ENCODE results near the gene ARHGAP12. TPM values are rescaled to one million over a fixed set of nuclear protein-coding genes. Genes with fewer than 3 reads are reported as not detected.

ARHGAP12 gene
- polyA plus RNA-seq, 1 donor: 24.3 TPM

DNA sequence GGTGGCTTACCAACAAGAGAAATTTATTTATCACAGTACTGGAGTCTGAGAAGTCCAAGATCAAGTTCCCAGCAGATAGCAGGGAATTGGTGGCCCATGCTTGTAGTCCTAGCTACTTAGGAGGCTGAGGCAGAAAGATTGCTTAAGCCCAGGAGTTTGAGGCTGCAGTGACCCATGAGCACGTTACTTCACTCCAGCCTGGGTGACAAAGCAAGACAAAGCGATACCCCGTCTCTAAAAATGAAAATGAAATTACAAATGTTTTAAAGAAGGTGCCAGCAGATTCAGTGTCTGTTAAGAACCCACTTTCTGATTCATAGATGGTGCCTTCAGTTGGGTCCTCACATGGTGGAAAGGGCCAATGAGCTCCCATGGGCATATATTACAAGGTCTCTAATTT is 20.6 kb upstream of the ARHGAP12 start:
- DNase-seq (ENCODE audit: low read depth): no peak

DNA sequence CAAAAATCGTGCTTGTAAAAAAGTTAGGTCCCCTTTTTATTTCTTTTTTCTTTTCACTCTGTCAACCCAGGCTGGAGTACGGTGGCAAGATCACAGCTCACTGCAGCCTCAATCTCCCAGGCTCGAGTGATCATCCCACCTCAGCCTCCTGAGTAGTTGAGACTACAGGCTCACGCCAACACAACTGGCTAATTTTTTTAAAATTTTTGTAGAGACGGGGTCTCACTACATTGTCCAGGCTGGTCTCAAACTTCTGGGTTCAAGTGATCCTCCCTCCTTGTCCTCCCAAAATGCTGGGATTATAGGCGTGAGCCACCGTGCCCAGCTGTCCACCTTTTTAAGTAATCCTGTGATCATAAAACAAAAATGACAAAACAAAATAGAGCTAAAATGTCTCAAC is 19.4 kb upstream of the ARHGAP12 start:
- no peak for DNase-seq (ENCODE audit: low read depth)

DNA sequence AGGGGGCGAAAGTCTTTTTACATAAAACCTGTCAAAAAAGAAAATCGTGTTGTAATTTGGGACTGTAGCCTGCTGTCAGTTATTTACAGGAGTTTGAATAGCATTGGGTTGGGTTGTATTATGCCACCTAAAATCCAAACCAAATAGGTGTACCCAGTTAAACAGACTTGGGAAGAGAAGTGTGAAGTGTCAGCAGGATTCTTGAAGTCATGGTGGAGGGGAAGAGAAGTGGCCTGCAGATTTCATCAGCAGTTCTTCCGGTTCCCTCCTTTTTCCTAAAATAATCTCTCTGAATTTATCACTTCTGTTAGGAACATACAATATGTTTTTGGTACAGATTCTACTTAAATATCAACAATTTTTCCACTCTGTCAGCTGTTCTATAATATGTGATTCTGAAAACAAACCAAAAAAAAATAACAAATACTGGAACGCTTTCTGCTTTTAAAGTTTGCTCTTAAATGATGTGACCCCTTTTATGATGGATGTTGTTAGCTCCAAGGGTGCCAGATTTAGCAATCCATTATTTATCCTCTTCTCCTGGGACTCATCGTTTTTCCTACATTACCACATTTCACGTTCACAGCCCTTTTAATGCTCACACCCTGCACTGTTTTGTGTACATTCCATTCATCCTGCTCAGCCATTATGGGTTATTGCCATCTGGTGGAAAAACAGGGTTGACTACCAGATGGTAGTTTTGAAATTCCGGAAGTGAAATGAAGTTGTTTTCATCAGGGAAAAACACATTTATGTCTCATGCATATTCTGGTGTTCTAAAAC is 18.7 kb upstream of the ARHGAP12 start:
- no peak for DNase-seq (ENCODE audit: low read depth)

DNA sequence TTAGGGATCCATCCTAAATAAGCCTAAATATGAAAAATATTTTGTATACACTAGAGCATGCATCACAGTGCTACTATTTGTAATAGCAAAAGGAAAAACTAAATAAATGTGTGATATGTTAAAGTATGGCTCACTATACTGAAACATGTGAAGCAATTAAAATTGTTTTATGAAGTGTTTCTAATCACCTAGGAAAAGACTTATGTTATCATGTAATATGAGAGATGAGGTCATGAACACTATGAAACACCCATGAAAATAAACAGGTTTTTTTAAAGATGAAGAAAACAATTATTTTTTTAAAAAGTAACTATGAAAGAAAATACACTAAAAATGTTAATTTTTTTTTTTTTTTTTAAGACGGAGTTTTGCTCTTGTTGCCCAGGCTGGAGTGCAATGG is 16.8 kb upstream of the ARHGAP12 start:
- DNase-seq (ENCODE audit: low read depth): no peak

DNA sequence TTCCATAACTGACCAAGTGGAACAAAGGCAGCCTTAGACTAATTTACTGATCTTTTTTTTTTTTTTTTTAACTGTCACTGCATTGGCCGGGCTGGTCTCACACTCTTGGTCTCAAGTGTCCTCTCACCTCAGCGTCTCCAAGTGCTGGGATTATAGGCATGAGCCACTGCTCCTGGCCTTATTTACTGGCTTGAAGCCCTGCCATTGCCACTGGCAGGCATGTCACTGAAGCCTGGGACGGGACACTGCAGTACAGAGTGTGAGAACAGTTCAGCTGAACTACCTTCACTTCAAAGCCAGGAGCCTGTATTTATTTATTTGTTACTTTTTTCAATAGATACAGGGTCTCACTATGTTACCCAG is 15.4 kb upstream of the ARHGAP12 start:
- no peak for DNase-seq (ENCODE audit: low read depth)

DNA sequence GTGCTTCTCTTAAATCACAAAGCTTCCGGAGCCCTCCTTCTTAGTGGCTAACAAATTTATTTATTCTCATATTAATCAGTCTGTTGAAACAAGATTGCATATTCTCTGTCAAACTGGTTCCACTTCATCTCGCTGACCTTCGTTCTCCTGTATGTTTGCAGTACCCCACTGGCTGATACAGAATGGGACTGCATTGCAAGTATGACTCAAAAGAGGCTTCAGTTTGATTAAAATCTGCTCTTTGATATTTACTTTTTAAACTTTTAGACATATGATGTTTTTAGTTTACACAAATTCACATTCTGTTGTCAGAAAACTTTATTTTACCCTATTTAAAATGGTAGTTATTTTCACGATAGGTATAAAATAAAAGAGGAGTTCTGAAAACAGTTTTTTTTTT is 14.3 kb upstream of the ARHGAP12 start:
- no peak for DNase-seq (ENCODE audit: low read depth)

DNA sequence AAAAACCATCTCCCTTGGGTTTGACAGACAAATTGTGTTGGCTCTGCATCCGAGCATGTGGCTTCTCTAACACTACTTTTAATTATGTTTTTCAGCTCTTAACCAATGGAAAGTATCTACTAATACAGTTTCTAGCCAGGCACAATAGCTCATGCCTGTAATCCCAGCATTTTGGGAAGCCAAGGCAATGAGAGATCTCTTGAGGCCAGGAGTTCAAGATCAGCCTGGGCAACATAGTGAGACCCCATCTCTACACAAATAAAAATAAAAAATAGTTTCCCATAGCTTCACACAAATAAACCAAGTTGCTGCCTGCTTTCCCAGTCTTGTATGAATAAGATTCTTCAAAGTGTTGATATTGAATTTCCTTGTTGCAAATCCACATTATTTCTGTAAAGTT is 13.8 kb upstream of the ARHGAP12 start:
- no peak for DNase-seq (ENCODE audit: low read depth)

DNA sequence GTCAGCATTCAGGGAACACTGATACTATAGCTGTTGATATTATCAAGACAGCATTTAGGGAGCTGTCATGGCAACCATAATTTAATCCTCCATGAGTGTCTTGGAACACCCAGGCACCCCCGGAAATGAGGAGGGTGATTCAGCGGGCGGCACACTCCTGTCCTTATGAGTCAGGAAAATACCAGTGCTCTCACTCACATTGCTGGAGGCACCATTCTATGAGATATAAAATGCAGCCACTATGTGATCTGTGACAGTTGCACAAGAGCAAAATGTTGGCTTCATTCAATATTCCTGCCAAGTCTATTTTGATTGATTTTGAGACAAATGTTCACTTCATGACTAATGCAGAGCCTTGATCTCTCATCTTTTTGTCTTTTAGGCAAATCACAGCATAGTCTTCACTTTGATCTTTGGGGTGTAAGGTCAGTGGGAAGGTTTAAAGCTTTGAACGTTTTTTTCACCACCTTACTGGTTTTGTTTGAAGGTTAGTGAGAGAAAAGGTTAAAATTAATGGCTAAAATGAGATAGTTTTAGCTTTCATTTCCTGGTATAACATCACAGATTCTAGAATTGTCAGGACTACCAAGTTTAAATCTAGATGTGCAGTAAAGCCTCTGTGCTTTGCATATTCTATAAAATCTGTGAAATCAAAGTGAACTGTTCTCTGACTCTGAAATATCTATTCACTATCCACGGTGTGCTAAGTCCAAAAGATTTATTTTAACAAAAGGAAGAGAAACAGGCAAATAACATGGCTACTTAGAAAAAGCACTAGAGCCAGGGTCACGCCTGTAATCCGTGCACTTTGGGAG is 12.4 kb upstream of the ARHGAP12 start:
- DNase-seq (ENCODE audit: low read depth): no peak

DNA sequence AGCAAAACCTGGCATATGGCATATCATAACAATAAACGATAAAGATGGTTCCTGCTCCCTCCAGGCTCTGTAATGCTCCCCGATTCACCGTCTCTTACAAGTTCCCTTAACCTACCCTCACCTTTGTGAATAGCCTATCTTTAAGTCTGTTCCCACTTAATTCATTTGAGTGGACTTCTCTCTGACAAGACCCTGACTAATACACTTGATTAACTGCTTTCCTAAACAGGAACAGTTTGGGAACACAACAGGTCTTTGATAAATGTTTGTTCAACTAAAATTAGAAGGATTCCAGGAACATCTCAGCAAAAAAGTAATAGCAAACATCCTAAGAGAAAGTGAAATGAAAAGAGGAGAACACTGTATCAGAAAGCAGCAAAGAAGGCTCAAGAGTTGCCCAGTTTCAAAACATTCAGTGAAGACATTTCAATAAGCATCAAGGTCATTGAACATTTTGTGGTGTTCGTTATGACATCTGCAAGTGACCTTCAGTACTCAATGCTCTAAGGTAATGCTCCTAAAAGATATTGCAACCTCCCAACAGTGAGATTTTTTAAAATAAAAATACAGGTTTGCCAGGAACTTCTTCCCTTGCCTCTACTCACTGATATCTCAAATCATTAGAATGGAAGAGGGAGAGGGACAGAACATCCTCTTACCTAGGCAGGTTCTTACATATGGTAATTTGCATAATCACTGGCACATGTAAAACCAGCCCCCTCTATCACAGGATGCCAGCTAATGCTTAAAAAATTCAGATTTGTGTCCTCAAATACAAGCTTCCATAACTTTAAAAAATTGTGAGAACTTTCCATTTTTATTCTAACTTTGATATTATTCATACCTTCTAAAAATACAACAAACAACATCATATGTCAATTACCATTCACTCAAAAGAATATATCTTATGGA is 11.4 kb upstream of the ARHGAP12 start:
- DNase-seq (ENCODE audit: low read depth): no peak

DNA sequence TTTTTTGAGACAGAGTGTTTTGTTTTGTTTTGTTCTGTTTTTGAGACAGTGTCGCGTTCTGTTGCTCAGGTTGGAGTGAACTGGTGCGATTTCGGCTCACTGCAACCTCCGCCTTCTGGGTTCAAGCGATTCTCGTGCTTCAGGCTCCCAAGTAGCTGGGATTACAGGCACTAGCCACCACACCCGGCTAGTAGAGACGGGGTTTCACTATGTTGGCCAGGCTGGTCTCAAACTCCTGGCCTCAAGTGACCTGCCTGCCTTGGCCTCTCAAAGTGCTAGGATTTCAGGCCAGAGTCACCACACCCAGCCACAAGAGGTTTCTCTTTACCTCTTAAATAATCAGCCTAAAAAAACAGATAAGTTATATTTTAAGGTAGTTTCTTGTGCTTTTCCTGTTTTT is 8.7 kb upstream of the ARHGAP12 start:
- no peak for DNase-seq (ENCODE audit: low read depth)

DNA sequence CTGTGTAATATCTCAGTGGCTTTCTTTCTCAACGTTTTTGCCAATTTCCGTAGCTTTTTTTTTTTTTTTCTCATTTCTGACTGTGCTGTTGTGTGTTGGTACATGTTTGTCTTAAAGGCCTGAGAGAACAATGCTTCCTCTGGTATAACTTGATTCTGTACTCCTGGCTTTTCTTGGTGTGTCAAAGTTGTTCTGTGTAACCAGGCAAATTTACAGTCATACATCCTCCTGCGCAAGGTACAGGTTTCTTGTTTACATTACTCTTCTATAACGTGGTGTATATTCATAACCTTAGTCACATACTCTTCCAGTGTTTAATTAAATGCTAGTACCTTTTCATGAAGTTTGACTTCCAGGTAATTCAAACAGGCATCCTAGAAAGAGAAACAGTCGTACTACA is 8.3 kb upstream of the ARHGAP12 start:
- no peak for DNase-seq (ENCODE audit: low read depth)

DNA sequence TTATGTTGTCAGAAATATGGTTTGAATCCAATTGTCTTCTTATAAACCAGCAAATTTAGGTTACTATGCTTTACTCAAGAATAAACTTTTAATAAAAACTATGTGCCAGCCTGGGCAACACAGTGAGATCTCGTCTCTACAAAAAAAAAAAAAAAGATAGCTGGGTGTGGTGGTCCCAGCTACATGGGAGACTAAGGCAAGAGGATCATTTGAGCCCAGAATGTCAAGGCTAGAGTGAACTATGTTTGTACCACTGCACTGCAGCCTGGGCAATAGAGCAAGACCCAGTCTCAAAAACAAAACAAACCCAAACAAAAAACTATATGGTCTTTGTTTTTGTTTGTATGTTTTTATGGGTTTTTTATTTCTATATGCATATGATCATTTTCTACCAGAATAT is 7.5 kb upstream of the ARHGAP12 start:
- DNase-seq (ENCODE audit: low read depth): no peak

DNA sequence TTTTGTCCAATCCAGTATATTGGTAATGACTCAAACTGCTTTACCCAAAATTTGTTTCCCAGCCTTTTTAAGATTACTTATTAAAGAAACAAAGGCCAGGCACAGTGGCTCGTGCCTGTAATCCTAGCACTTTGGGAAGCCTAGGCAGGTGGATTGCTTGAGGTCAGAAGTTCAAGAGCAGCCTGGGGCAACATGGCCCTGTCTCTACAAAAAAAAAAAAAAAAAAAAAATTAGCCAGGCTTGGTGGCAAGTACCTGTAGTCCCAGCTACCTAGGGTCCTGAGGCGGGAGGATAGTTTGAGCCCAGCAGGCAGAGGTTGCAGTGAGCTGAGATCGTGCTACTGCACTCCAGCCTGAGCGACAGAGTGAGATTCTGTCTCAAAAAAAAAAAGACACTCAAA is 7.0 kb upstream of the ARHGAP12 start:
- DNase-seq (ENCODE audit: low read depth): no peak

DNA sequence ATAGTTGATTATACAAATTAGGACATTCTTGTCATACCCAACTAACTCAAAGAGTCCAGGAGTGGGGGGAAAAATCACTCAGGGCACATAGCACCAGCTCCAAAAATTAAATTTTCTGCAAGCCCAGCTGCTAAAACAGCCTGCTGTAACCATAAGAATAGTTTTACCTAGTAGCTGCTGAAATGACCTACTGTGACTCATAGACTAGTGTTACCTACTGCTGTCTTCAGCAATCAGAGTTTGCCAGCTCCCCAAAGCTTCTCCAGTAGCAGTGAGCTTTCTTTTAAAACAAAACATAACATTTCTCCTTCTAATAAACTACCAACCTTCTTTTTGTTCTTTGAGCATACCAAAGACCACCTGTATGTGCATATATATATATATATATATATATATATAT is 4.2 kb upstream of the ARHGAP12 start:
- DNase-seq (ENCODE audit: low read depth): no peak

DNA sequence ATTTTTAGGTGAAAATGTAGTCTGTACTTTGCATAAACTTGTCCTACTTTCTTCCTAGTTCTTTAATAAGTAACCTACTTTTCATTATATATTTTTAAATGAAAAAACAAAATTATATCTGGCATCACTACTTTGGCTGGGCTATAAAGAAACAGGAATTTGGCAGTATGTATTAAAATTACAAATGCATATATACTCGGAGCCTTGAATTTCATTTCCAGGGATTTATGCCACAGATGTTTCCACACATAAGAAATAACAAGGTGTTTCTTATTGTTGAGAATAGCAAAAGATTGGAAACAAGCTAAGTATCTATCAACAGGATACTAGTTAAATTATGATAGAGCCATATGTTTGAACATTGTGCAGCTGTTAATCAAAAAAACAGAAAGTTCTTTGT is 2.2 kb upstream of the ARHGAP12 start:
- no peak for DNase-seq (ENCODE audit: low read depth)

DNA sequence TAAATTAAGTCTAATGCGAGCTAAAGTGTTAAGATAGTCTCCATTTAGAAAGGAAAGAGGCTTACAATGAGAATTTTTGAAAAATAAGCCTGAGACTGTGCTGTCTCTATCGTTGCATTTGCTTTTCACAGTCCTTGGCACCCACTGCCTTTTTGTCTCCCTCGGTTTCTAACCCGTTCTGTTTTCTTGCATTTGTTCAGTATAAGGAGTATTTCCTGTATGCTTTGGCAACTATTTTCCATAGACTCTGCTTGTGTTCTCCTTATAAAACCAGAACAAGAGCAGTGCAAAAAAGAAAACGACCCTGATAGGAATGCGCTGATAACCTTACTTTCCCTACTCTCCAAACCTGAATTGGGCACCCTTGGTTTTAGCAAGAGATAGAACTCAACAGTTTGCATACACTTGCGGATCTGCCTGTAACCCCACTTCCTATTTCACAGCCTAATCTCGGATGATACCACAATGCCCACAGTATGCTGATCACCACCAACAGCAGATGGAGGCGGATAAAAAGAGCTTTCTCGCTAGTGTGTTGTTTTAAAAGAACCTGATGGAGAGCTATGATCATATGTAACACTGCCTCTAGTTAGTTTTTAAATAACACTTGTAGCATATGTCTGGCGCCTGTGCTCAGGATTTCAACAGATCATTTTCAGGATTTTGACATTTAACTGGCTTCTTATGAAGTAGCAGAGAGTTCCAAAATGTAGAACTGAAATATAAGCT is 1.6 kb upstream of the ARHGAP12 start:
- DNase-seq (ENCODE audit: low read depth): no peak

DNA sequence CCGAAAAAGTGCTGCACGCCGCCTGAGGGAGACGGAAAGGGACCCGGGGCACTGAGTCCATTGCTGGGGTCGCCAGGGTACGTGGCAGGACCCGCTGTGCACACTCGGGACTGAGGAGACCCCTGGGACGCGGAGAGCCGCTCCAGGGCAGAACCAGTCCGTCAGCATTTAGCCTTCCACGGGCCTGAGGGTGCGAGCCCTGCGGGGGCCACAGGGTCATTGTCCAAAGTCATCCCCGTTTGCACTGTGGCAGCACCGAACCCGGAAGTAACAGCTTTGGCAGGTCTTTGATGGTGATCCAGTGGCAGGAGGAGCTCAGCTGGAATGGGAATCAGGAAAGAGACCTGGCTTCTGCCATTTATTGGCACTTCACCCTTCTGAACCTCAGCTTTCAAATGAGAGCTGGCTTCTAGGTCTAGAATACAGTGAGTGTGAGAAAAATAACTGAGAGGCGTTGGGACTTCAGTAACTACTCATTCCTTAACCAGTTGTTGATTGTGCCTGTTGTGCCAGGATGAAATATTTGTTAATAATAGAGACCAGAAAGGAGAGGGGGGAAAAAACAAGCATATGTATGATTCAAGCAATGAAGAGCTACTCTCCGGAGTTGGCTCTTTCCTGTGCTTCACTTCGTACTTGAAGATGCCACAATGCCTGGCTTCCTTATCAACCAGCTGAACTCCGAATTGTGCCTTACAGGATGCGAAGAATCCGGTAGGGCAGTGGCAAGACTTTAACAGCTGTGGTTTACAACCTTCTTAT is 811 bp upstream of the ARHGAP12 start:
- no peak for DNase-seq (ENCODE audit: low read depth)

DNA sequence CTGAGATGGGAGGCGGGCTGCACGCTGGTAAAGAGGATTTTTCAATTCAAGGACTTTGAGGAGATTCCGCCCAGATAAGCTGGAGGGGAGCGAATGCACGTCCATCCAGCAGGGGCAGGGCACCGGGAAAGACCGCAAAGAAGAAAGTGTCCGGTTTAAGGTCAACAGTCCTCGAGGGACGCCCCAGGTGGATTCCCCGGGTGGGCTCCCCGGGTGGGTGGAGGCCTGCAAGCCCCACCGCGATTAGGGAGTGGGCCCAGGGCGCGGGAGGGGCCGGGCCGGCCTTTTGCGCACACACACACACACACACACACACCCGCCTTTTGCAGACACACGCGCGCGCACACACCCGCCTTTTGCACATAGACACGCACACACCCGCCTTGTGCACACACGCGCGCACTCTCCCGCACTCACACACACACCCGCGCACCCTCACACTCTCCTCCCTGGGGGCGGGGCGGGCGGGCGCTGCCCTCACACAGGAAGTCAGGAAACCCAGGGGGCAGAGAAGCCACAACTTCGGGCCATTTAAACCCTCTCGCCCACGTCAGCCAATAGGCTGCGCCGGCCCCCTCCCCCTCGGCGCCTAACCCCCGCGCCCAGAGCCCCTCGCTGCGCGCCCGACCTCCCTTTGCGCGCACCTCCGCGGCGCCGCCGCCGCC is 615 bp downstream of the ARHGAP12 start:
- DNase-seq (ENCODE audit: low read depth): no peak

DNA sequence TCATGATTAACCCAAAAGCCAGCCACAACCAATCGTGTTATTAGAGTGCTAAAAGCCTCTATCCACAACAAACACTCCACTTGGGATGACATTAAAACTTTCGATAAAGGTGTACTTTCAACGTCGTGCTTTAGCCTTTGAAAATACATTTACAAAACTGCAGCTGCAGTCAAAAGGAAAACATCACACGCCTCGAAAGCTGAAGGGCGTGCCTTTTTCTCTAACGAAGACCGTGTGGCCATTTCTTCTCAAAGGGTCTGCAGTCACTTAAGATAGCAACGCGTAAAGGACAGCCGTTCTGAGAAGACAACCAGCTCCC is 1.1 kb downstream of the ARHGAP12 start:
- no peak for DNase-seq (ENCODE audit: low read depth)

DNA sequence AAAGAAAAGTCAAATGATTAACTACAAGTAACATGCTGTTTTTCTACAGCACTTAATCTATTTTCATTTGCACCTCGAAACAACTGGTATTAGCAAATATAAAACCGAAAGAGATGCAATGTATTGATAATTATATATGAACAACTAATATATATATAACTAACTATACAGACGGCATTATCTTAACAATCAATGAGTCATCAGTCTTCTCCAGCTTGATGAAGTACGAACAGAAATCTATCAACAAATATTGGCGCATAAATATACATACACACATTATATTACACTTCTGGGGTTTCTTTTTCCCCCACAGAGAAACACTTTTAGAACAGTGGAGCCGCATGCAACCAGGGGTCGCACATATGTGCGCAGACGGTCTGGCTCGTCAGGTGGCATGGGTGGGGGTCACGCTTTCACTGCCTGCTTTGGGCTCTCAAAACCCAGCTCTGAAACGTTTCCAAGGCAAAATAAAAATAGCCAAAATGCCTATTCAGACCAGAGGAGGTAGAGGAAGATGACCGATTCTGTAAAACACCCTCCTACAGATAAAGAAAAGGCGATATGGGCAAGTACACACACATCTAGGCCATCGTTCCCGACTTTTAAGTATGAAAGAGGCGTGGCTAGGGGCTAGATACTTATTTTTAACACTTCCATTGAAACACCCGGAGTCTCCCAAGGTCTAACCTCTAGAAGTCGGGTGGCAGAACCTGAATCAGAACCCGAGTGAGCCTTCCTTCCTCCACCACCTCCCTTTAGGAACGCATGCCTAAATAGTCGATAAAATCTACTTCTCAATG is 1.7 kb downstream of the ARHGAP12 start:
- DNase-seq (ENCODE audit: low read depth): no peak

Measured in forelimb muscle (tissue), 1 donor.